ENCODE measurements around the gene SMIM14.

DNA sequence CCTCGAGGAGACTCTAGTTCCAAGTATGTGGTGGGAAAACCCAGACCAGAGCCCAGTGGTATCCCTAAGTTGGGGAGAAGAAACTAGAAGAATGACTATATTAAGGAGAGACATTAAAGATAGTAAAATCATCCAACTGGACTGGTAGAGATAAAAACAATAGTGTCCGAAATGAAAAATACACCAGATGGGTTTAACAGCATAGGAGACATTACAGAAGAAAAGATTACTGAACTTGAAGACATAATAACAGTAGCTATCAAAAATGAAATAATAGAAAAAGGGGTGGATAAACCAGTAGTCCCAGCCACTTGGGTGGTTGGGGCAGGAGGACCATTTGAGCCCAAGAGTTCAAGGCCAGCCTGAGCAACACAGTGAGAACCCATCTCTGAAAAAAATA lies 31.9 kb downstream of the SMIM14 start:
- no peak for TF ChIP-seq POLR2AphosphoS5 (IDR thresholded peaks at IDR 0.05; ENCODE audit: low read depth, low read length)
- no peak for TF ChIP-seq FOXP2 (optimal IDR thresholded peaks at IDR 0.05; ENCODE audit: borderline replicate concordance, extremely low read depth, extremely low read length, insufficient read depth)
